Body of pancreas (tissue), 4 donors: ENCODE data around the gene WRNIP1.

Experiments used
- POLR2A ChIP-seq, 3 donors: fragments of 450-650 bp; IDR thresholded peaks; one replicate each; pipeline ENCODE4 v1.6.1; 2016; ENCODE audit warnings: antibody characterized with exemption in 3 of 3, mild to moderate bottlenecking in 2 of 3
- TF ChIP-seq, protein P1 (sequence below), 7 experiments: fragments of 450-650 bp in 4 of 7; fragments of 200-600 bp in 3 of 7; sonication (generic) in 3 of 7; IDR thresholded peaks; one replicate each; pipeline ENCODE4 v1.5.1; 2016 to 2019; ENCODE audit warnings: antibody characterized with exemption in 7 of 7

DNA sequence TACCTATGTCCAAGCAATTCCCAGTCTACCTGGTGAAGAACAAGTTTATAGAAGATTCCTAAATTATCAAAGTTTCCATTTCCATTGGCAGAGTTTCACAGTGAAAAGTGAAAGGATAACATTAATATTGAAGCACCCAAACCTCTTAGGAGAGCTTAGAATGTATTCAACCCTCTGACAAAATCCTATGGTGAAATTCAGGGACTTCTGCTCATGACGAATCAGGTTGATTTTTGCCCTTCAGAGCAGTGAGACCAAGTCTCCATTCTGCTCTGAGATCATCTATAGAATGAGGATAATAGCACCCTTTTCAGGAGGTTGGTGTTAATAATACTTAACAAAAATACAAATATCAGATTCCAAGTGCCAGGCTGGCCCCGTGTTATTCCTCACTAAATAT is 60.9 kb downstream of the WRNIP1 start:
- TF ChIP-seq, protein P1, sequence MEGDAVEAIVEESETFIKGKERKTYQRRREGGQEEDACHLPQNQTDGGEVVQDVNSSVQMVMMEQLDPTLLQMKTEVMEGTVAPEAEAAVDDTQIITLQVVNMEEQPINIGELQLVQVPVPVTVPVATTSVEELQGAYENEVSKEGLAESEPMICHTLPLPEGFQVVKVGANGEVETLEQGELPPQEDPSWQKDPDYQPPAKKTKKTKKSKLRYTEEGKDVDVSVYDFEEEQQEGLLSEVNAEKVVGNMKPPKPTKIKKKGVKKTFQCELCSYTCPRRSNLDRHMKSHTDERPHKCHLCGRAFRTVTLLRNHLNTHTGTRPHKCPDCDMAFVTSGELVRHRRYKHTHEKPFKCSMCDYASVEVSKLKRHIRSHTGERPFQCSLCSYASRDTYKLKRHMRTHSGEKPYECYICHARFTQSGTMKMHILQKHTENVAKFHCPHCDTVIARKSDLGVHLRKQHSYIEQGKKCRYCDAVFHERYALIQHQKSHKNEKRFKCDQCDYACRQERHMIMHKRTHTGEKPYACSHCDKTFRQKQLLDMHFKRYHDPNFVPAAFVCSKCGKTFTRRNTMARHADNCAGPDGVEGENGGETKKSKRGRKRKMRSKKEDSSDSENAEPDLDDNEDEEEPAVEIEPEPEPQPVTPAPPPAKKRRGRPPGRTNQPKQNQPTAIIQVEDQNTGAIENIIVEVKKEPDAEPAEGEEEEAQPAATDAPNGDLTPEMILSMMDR (IDR thresholded peaks at IDR 0.05), result no peak
- no peak for TF ChIP-seq POLR2A (IDR thresholded peaks at IDR 0.05)
